Measurements from ENCODE around the gene AGAP1.

AGAP1 gene

DNA sequence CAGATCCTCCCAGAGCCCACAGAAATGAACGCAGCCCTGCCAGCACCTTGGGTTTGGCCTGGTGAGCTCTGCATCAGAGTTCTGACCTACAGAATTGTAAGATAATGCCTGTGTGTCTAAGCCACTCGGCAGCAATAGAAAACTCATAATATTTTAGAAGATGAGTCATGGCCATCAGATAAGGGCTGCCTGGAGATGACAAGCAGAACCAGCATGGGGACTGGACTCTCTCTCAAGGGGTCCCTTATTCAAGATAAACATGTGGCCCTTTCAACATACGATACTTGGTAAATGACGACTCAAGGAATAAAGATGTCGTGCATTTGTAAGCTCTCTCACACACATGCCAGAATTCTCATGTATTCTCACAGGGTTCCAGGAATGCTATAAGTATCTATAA, 8.5 kb upstream of the AGAP1 start:
- FAIRE-seq, result no peak
- DNase-seq (ENCODE audit: insufficient read length, low spot score), result no peak

DNA sequence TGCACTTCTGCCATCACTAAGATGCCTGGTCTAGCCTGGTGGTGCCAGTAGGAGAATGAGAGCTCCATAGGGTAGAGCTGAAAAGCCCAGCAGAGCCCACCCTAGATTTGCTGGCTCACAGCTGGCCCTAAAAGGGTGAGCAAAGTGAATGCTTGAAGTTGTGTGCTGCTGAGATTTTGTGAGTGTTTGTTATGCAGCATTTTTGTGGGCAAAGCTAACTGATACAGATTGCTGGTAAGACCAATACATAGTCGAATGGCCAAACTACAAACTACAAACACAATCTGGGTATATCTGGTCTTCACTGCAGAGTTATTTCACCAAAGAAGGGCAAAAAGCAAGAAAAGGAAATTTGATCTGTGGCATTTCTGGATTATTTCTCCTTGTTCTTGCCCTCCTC, 7.1 kb upstream of the AGAP1 start:
- no peak for FAIRE-seq
- DNase-seq (ENCODE audit: insufficient read length, low spot score), result no peak

DNA sequence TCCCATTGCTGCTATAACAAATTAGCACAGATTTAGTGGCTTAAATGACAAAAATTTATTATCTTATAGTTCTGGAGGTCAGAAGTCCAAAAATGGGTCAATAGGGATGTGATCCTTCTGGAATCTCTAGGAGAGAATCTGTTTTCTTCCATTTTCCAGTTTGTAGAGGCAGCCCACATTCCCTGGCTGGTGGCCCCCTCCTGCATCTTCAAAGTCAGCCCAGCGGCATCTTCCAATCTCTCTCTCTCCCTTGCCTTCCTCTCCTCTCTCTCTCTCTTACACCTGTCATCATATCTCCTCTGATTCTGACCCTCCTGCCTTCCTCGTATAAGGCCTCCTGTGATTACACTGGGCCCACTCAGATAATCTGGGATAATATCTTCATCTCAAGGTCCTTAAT, 3.9 kb upstream of the AGAP1 start:
- no peak for FAIRE-seq
- no peak for DNase-seq (ENCODE audit: insufficient read length, low spot score)

DNA sequence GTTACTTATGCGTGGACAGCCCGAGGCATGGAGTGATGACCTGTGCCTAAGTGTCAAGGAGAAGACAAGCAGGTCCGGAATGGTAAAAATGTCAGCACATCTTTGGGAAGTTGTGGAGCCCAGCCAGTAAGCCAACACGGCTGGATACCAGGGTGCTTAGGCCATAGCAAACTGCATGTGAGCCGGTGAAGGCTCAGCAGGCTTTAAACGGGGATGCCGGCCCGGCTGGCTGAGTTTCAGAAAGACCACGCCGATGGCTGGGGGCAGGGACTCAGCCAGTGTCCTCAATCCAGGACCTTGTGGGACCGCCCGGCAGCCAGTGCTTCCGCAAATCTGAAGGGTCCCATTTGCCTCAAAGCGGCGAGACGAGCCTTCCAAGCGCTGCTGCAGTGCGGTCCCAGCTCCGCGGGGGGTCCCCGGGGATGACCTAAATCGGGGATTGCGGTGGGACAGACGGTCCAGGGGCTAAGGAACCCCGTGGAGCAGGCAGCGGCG, 946 bp upstream of the AGAP1 start:
- no peak for DNase-seq (ENCODE audit: insufficient read length, low spot score)
- no peak for FAIRE-seq

DNA sequence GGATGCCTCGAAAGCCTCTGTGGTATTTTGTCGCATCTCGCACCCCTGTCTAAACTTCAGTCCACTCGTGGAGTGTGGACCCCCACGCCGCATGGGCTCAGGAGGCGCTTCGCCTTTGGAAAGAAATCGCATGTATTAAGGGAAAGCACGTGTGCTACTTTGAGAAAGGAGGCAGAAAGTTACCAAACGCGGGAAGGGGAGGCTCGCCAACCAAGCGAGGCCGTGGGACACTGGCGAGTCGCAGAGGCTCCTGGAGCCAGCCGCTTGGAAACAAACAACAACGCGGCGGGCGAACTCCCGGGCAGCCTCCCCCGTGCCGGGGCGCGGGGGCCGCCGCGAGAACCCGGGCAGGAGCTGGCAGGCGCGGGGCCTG, 455 bp upstream of the AGAP1 start:
- no peak for FAIRE-seq
- no peak for DNase-seq (ENCODE audit: insufficient read length, low spot score)

DNA sequence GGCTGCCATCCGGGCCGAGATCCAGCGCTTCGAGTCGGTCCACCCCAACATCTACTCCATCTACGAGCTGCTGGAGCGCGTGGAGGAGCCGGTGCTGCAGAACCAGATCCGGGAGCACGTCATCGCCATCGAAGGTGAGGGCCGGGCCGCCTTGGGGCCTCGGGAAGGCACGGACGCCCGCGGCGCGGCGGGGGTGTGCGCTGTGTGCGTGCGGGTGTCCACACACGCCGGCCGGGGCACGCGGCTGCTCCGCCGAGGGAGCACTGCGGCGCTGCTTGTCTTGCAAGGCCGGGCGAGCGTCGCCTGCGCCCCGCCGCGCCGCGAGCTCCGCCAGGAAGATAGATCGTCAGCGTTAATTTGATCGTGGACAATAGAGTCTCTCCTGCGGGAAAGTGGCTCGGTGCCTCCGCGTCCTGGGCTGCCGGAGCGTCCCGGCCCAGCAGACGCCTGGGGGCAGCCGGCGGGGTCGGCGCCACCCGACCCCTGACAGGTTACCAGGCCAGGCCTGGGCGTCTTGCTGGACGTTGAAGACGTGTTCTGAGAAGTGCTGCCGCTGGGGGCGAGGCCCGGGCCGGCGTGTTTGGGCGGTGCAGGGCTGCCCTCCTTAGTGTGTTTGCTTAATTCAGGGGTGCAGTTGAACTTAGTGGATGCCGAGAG, 1.0 kb downstream of the AGAP1 start:
- DNase-seq (ENCODE audit: insufficient read length, low spot score), result no peak
- FAIRE-seq, result peak; percentile 85

DNA sequence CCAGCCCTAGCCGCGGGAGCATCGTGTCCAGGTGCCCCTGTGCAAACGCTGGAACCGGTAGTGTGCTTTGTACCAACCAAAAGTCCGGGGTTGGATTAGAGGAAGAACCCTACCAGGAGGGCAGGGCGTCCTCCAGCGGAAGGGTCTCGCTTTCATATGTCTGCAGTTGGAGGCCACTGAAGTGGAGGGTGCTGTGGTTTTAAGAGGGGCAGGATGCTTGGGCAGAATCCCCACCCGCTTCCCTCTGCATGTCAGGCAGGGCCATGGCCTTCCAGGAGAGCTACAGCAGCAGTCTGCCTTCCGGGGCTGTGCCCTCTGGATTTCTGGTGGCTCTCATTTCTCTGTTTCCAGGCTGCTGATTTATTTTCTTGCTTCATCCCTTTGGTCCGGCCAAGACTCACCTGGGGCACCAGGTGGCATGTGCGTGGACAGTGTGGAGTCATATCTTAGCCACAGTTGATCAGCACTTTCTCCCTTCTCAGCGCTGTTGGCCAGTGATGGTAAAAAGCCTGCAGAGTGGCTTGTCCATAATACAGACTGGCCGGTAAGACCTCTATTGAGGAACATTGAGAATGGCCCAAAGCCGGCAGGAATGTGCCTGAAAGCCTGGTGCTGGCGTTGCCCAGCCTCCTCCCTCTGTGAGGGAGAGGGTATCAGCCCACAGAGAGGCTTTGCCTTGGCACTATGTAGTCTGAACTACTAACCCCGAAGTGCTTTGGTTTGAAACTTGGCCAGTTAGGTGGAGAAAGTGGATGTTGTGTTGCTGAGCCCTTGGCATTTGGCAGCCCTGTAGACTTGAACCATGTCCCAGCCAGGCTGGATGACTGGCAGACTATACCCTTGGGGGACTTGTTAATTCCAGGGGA, 1.8 kb downstream of the AGAP1 start:
- DNase-seq (ENCODE audit: insufficient read length, low spot score), result no peak
- peak; percentile 20 for FAIRE-seq

DNA sequence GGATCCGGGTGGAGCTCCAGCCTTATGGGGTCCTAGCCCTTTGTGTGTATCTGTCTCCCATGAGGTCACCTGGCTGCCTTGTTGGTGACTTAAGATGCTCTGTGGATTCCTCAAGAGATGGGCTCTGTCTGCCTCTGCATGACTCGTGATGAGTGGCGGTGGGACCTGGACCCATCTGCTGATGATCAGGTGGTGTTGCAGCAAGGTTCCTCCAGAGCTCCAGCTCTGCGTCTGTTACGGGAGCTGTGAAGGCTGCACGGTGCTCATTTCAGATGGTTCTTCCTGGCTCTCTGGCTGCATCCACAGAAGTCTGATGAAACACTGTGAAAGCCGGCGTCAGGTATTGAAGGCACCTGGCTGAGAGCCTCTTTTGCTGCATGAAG, 2.4 kb downstream of the AGAP1 start:
- DNase-seq (ENCODE audit: insufficient read length, low spot score) (no peak), FAIRE-seq (peak; percentile 79)

DNA sequence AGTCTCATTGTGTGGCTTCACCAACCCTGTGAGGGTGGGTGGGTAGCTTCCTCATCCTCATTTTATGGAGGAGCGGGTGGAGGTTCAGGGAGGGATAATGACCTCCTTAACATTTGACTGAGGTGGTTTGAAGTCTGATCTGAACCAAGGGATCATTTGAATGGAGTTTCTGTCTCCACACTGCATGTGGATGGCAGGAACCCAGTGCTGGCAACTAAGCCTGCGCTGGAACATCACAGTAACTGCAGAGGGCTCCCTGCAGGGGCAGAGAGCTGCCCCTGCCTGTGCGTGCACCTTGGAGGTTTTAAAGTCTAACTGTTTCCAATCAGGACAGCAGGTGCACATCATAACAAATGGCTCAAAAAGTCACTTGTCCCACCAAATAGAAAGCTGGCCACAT, 3.3 kb downstream of the AGAP1 start:
- no peak for DNase-seq (ENCODE audit: insufficient read length, low spot score)
- no peak for FAIRE-seq

DNA sequence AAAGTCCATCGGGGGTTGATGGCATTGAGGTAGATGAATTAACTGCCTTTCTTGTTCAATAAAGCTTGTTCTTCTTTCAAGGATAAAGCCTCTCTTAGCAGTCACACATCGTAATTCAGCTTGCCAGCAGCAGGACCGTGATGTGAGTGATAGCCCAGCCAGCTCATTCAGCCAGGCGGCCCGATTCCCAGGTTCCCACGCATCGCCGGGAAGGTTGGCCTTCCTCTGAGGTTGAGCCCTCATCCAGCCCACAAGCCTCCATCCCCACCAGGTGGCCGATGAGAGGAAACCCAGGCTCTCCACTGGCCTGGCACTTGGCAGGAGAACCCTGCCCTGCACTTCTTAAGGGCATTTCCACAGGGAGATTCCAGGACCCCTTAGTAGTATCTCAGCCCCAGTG, 4.7 kb downstream of the AGAP1 start:
- DNase-seq (ENCODE audit: insufficient read length, low spot score), result no peak
- no peak for FAIRE-seq

DNA sequence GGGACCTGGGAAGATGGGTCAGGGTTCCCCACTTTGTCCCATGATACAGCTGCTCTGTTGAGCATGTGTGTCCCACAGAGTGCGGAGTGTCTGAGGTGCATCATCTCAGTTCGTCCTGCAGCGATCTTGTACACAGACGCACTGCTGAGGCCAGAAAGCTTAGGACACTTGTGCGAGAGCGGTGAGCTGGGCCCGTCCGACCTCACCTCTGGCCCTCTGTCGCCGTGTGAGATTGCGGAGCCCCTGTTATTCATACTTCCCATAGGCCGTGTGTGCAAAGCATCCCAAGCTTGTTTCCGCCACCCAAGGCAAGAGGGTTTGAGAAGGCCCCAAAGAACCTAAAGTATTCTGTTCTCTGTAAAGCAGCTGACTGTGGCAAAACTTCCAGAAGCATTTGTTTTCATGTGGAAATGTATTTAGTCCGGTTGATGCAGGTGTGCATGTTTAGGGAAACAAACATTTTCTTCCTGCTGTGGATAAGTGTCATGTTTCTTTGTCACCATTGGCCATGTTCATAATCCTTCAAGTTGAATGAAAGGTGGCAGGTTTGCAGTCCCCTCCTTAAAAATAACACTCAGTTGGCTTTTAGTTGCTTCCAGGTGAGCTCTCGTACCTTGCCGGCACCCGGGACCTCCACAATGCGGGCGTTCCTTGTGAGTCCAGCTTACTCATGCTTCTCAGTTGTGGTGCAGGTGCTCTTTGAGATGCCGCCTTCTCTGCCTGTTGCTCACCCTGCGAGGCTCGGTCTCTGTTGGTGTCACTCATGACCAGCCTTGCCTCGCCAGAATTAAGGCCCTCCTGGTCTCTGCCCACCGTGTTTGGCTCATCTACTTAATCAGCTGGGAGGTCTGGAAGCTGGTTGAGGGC, 5.3 kb downstream of the AGAP1 start:
- FAIRE-seq (no peak), DNase-seq (ENCODE audit: insufficient read length, low spot score) (no peak)

DNA sequence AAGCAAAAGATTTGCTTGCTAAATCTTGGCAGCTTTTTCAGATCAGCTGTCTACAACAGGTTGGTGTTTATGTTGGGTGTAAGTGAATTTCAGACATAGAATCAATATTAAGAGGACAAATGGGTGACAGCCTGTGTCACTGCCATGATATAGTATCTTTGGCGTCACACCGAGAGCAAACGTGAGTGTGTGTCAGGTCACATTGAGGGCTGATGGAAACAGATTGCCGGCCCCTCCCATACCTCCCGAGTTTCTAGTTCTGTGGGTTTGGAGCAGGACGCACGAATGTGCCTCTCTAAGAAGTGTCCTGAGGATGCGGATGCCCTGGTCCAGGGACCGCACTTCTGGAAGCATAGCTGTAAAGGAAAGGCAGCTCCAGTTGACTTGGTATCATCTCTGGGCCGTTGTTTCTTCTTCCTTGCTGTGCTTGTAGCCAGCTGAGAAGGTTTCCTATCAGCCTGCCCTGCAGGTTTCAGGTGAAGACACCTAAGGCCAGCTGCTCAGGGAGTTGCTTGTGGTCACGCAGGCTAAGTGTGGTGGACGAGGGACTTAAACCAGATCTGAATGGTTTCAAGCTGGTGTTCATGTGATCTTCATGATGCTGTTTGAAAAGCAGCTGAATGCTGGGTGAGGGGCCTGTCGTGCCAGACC, 6.4 kb downstream of the AGAP1 start:
- FAIRE-seq, result no peak

DNA sequence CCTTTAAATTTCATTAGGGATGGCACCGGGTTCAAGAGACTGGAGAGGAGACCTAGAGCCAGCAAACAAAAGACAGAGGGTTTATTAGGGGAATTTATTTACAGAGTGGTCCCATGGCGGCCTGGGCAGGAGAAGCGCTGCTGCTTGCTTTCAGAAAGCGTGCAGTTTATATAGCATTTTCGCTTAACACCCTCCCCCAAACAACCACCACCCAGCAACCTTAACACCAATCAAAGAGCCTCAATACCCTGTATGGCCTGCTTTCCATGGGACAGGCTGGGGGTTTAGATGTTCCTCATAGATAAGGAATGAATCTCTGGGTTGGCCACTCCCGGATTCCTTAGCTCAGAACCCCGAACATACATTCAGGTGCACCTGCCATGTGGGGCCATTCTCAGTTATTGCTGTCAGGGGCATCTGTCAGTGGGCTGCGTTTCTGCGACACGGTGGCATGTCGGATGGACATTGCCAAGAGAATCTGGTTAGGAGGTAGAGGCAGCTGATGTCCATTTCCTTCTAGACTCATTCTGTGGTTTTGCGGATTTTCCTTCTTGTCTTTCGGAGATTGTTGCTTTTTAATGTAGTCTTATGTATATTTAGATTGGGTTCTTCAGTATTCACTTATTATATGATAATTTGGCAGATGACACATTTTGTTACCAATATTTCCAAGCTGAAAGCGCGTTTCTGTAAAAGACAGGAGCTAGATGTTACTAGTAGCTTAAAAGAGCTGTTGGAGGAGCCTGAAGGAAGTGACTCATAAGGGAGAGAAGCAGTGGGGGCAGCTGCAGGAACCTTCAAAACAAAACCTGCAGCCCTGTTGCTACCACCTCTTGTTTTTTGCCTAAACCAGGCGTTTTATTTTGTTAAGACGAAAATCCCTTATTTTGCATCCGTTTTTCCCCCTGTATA, 7.2 kb downstream of the AGAP1 start:
- DNase-seq (ENCODE audit: insufficient read length, low spot score) (peak; percentile 68), FAIRE-seq (no peak)

More for the DNA sequence above, 6.4 kb downstream of the AGAP1 start:
- no peak for DNase-seq (ENCODE audit: insufficient read length, low spot score)

DNA sequence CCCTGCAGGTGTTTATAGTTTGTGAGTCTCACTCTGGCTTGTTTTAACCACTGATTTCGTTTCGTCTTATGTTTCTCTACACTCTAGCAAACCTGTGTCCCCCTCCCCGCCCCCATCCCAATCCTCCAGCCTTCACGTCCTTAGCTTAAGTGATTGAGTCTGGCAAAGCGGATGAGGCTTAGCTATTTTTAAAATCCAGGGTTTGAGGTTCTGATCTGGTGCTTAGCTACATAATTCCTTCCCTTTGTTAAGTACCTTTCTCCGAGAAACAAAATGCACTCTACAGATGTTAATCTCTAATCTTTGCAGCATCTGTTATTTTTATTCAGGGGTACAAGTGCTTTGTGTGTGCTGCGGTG, 7.8 kb downstream of the AGAP1 start:
- FAIRE-seq, result no peak

DNA sequence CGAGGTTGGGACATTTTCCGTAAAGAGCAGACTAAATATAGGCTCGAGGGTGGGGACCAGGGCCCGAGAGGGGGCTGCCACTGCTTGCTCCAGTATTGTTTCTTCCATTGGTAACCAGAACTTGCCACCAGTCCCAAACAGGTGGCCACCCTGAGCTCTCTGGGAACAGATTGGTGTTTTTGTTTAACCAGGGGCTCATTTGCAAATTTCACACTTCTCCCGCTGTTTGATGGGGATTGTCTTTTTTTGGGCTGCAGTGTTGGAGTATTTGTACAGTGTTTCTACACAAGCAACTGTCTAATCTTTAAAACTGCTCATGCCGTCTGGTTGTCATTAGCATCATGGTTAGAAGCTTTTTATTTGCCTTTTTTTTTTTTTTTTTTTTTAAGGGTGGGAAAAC, 8.5 kb downstream of the AGAP1 start:
- no peak for FAIRE-seq
- DNase-seq (ENCODE audit: insufficient read length, low spot score), result no peak

More for the DNA sequence above, 7.8 kb downstream of the AGAP1 start:
- no peak for DNase-seq (ENCODE audit: insufficient read length, low spot score)

DNA sequence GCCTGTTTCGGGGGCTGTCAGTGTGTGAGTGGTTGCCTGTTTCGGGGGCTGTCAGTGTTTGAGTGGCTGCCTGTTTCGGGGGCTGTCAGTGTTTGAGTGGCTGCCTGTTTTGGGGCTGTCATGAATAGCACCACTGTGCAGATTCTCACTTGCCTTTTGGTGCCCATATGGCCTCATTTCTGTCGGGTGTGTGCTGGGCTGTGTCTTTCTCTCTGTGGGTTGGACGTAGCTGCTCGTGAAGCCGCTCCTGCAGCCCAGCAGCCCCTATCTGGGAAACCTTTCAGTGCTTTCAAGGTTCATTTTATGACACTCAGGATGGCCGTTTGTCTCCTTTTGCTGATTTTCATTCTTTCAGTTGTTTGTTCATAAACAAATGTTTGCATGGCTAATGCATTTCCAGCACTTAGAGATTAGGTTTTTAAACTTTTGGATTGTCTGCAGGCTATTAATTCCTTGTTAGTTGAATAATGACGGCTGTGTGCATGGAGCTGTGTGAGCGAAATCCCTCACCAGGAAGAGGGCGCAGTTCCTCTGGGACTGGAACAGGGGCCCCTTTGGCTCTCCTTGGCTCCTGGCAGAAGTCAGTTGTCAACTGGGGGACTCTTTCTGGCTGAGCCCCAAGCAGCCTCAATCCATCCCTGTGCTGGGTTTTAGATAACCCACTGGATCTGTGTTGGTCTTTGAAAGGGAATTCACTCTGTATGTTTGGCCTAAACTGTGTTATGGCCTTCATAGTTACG, 10.8 kb downstream of the AGAP1 start:
- no peak for FAIRE-seq
- no peak for DNase-seq (ENCODE audit: insufficient read length, low spot score)

DNA sequence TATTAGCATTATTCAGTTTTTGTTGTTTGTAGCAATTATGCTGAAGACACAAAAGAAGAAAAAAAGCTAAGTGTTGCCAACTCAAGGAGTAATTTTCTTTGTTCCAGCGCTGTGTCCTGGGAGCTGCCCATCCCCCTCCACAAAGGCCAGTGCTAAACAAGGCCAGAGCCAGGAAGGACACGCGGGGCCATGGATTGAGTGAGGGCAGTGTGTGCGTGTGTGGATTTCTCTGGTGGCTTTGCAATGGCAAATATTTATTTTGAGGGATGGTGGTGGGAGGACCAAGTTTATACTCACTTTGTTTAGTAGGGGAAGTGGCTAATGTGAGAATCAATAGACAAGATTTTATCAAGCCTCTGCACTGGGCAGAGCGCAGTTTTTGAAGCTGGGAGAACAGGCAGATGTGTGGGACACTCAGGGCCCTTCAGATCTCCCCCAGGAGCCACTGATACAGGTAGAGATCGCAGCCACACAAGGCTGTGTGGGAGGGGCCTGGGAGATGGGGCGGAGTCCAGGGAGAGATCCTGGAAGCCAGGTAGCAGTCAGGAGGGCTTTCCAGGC, 11.4 kb downstream of the AGAP1 start:
- no peak for DNase-seq (ENCODE audit: insufficient read length, low spot score)
- FAIRE-seq, result no peak

DNA sequence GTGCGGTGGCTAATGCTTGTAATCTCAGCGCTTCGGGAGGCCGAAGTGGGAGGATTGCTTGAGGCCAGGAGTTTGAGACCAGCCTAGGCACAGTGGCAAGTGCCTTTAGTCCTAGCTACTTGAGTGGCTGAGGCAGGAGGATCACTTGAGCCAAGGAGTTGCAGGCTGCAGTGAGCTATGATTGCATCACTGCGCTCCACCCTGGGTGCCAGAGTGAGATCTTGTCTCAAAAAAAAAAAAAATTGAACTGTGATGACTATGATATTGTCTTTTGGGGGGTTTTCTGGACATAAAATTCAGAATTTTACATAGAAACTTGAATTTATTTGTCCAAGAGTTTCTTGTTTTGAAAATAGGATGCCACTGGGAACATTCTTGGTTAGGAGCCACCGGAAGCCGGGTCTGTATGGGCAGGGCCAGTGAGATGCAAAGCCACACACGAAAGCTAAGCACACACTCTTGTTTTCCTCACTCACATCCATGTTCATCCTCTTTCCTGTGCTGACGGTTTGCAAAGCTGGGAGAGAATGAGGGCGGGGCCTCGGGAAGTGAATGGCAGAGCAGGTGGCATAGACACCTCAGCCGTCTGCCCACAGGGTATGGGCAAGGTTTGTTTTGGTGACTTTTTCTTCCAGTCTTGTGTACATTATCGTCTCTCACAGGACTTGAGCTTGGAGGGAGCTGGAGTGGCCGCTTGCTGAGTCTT, 12.6 kb downstream of the AGAP1 start:
- FAIRE-seq (no peak), DNase-seq (ENCODE audit: insufficient read length, low spot score) (no peak)
